HG03442 (cell line): ENCODE data around the gene LRP8.
A peak's percentile ranks its signal among the peaks of the same experiment; 100 is the strongest.
"Not testable (repeated sequence)": the region's sequence is repeated elsewhere in the genome, so short reads cannot be mapped to it uniquely, and the experiment has no call there.

Source experiments
- ATAC-seq: cut with Tn5 transposase; IDR thresholded peaks from one replicate; pipeline ENCODE4 v1.9.1; 2021; ENCODE audit warnings: mild to moderate bottlenecking, moderate library complexity; ENCODE audit not compliant: unreplicated experiment

LRP8 gene

GRCh38 chr1:53237638-53238037, 90.2 kb downstream of the LRP8 start:
- ATAC-seq = no peak

- no peak for ATAC-seq
Observed at GRCh38 chr1:53220962-53221286, 106.9 kb downstream of the LRP8 start.

GRCh38 chr1:53220171-53220961, 107.5 kb downstream of the LRP8 start, which contains the start of gene CZIB:
Gene CZIB, minus strand, starts transcription at chr1:53220634. Its CDS starts 59 bp downstream, at chr1:53220575.
- ATAC-seq = peak; percentile 89

DNA sequence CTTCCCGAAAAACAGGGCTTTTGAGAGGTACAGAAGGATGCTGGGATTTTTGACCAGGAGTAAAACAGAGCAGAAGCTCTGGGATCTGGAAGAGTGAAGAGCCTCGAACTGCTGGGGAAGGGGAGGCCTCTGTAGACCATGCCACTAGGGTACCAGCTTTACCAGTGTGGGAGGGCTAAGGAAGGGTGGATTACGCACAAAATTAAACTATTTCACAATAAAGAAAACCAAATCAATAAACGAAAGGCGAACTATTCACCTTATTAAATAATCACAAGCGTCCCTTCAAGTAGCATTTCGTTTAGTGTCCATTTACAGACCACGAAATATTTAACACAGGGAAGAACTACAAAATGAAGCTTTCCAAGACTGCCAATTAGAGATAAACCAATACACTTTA, 108.2 kb downstream of the LRP8 start:
- ATAC-seq = no peak

- no peak for ATAC-seq
Observed at GRCh38 chr1:53218201-53218600, 109.7 kb downstream of the LRP8 start.

DNA sequence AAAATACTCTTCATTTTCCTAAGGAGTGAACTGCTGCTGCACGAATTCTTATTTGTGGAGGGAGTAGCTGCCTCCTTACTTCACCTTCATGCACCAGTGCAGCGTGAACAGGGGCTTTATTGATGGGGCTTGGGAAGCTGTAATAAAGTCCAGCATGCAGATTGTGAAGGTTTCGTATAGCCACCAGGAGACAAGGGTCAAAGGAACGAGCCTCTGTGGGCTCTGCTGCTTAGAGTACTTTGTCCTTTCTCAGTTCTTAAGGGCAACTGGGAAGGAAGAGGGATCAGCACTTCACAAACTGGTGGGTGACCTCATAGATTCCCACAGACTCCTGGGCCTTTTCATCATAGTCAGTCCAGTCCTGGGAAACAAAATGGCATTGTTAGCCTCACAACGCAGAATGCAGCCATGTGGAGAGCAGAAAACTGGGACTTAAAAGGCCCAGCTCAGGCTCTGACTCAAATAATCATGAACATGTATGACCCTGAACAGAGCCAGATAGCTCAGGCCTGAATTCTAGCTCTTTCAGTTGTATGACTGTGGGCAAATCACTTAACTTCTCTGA, 113.4 kb downstream of the LRP8 start:
- no peak for ATAC-seq

- ATAC-seq = no peak
Observed at GRCh38 chr1:53210954-53211353, 116.9 kb downstream of the LRP8 start.

GRCh38 chr1:53210352-53210751, 117.5 kb downstream of the LRP8 start:
- ATAC-seq = no peak

DNA sequence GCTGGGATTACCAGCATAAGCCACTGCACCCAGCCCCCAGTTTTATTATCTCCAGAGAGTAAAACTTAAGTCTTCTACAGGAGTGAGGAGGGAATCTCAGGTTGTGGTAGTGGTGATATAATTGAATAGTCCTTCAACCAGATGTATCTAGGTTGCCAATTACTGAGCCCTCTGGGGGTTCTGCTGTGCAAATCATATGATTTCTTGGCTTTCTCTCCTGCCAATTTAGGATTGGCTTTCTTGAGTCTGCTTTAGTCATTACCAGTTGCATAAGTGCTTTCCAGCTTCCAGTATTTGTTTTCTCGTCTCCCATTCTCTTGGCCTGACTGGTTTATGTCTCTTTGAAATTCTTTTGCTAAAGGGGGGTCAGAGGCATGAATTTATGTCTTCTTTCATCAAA, 120.1 kb downstream of the LRP8 start:
- ATAC-seq = no peak

DNA sequence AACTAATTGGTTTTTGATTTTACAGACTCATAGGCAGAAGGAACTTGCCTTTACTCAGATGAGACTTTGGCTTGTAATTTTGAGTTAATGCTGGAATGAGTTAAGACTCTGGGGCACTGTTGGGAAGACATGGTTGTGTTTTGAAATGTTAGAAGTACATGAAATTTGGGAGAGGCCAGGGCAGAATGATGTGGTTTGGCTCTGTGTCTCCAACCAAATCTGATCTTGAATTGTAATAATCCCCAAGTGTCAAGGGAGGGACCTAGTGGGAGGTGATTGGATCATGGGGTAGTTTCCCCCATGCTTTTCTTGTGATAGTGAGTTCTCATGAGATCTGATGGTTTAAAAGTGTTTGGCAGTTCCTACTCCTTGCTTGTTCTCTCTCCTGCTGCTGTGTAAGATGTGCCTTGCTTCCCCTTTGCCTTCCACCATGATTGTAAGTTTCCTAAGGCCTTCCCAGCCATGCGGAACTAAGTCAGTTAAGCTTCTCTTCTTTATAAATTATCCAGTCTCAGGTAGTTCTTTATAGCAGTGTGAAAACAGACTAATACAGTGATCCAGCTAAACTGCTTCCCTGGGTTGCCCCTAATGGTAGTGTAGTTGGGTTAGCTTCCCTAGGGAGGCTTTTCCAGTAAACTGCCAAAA, 121.0 kb downstream of the LRP8 start:
- ATAC-seq = no peak

DNA sequence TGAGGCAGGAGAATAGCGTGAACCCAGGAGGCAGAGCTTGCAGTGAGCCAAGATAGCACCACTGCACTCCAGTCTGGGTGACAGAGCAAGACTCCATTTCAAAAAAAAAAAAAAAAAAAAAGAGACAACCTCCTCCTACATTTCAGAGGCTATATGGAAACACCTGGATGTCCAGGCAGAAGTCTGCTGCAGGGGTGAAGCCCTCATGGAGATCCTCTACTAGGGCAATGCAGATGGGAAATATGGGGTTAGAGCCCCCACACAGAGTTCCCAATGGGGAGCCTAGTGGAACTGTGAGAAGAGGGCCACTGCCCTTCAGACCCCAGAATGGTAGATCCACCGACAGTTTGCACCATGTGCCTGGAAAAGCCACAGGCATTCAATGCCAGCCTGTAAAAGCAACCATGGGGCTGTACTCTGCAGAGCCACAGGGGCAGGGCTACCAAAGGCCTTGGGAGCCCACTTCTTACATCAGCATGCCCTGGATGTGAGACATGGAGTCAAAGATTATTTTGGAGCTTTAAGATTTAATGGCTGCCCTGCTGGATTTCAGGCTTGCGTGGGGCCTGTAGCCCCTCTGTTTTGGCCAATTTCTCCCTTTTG, 121.7 kb downstream of the LRP8 start:
- not testable (repeated sequence) for ATAC-seq

DNA sequence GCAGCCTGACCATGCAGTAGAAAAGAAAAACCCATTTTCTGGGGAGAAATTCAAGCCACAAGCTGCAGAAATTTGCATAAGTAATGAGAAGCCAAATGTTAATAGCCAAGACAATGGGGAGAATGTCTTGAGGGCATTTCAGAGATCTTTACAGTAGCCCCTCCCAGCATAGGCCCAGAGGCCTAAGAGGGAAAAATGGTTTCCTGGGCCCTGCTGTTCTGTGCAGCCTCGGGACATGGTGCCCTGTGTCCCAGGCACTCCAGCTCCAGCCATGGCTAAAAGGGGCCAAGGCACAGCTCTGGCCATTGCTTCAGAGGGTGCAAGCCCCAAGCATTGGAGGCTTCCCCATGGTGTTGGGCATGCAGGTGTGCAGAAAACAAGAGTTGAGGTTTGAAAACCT, 122.4 kb downstream of the LRP8 start:
- ATAC-seq = not testable (repeated sequence)

- ATAC-seq = no peak
Observed at GRCh38 chr1:53203466-53203865, 124.4 kb downstream of the LRP8 start.

GRCh38 chr1:53198241-53198651, 129.6 kb downstream of the LRP8 start:
- ATAC-seq = no peak

GRCh38 chr1:53197291-53198200, 130.3 kb downstream of the LRP8 start:
- ATAC-seq = no peak

- peak; percentile 99 for ATAC-seq
Observed at GRCh38 chr1:53196485-53197290, 131.2 kb downstream of the LRP8 start, which contains the start of gene CPT2. Gene CPT2, plus strand, starts transcription at chr1:53196824. Its CDS starts 120 bp downstream, at chr1:53196944.

DNA sequence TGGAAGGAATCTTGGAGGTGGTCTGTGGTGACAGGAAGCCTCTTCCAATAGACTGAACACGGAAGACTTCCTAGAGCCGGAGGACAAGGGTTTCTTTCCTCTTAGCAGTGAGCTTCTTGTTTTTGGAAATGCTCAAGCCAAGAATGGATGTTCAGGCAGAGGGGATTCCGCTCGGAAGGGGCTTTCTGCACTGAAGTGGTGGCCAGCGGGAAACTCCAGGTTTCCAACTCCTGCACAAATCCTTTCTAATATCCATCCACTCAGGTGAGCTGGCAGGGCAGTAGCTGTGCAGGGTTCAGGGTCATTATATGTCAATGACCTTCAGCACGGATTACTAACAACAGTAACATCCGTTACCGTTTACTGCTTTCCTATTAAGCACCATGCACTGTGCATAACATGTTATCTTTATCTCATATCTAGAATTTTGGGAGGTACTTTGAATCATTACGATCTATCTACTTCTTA, 131.8 kb downstream of the LRP8 start:
- peak; percentile 6 for ATAC-seq

GRCh38 chr1:53195246-53196016, 132.4 kb downstream of the LRP8 start:
- ATAC-seq = no peak
